WTC11 (cell line): ENCODE data around the gene OGDHL. TPM values are rescaled to one million over a fixed set of nuclear protein-coding genes. Genes with fewer than 3 reads are reported as not detected.

ENCODE experiments used
- ATAC-seq: fragments of 200-7000 bp; cut with Tn5 transposase; 2 replicates; pipeline ENCODE4 v1.10.0; 2021; ENCODE audit warnings: mild to moderate bottlenecking, moderate library complexity
- CTCF ChIA-PET: fragments of 300-600 bp; sonication (Branson Sonifier 250); formaldehyde crosslinking; loops from one replicate; lab custom pipeline; 2021; ENCODE audit warnings: antibody characterized with exemption; lab: Charles Lee
- POLR2A ChIA-PET: fragments of 350-600 bp; sonication (Branson Sonifier 250); formaldehyde crosslinking; loops from one replicate; lab custom pipeline; 2021; ENCODE audit warnings: antibody characterized with exemption; lab: Charles Lee
- DNase-seq: peaks from one replicate; pipeline ENCODE4 v3.0.0; 2021; ENCODE audit warnings: low spot score
- H3K27ac Mint-ChIP-seq: 2 replicates; pipeline ENCODE4 v1.8.0; 2021; ENCODE audit warnings: mixed read lengths
- H3K27me3 Mint-ChIP-seq: 2 replicates; pipeline ENCODE4 v1.8.0; 2021; ENCODE audit warnings: low read depth, mild to moderate bottlenecking, moderate library complexity, mixed read lengths
- H3K36me3 Mint-ChIP-seq: 2 replicates; pipeline ENCODE4 v1.8.0; 2021; ENCODE audit warnings: mixed read lengths
- H3K4me1 Mint-ChIP-seq: 2 replicates; pipeline ENCODE4 v1.8.0; 2022; ENCODE audit warnings: mixed read lengths
- H3K4me3 Mint-ChIP-seq: 2 replicates; pipeline ENCODE4 v1.8.0; 2021; ENCODE audit warnings: mild to moderate bottlenecking, moderate library complexity, mixed read lengths
- H3K9me3 Mint-ChIP-seq: 2 replicates; pipeline ENCODE4 v1.8.0; 2021; ENCODE audit warnings: mixed read lengths
- ATF1 ChIP-seq: sonication (generic); formaldehyde crosslinking; IDR thresholded peaks from 2 replicates; pipeline ENCODE4 v1.8.1; 2023; ENCODE audit warnings: mild to moderate bottlenecking, moderate library complexity, missing genetic modification reagents
- ATF2 ChIP-seq: sonication (generic); formaldehyde crosslinking; IDR thresholded peaks from 2 replicates; pipeline ENCODE4 v1.8.1; 2022; ENCODE audit warnings: low read depth, missing genetic modification reagents, borderline replicate concordance
- ATF3 ChIP-seq: sonication (generic); formaldehyde crosslinking; conservative IDR thresholded peaks from 2 replicates; pipeline ENCODE4 v1.8.1; 2022; ENCODE audit warnings: mild to moderate bottlenecking, missing genetic modification reagents
- E2F1 ChIP-seq: sonication (generic); formaldehyde crosslinking; IDR thresholded peaks from 2 replicates; pipeline ENCODE4 v1.8.0; 2022; ENCODE audit warnings: mild to moderate bottlenecking, missing genetic modification reagents
- HMGXB4 ChIP-seq: sonication (generic); formaldehyde crosslinking; IDR thresholded peaks from 2 replicates; pipeline ENCODE4 v1.8.1; 2023; ENCODE audit warnings: mild to moderate bottlenecking, moderate library complexity, missing genetic modification reagents
- NFYB ChIP-seq: sonication (generic); formaldehyde crosslinking; conservative IDR thresholded peaks from 2 replicates; pipeline ENCODE4 v1.8.0; 2022; ENCODE audit warnings: low read depth, missing genetic modification reagents
- PRRX2 ChIP-seq: fragments of 250-450 bp; sonication (Bioruptor Pico); IDR thresholded peaks from 2 replicates; pipeline ENCODE4 v1.8.0; 2021; ENCODE audit warnings: mild to moderate bottlenecking
- RELA ChIP-seq: sonication (generic); formaldehyde crosslinking; IDR thresholded peaks from 2 replicates; pipeline ENCODE4 v1.8.1; 2022; ENCODE audit warnings: missing genetic modification reagents, mild to moderate bottlenecking, borderline replicate concordance
- TP53 ChIP-seq: sonication (generic); formaldehyde crosslinking; IDR thresholded peaks from 2 replicates; pipeline ENCODE4 v1.8.1; 2023; ENCODE audit warnings: mild to moderate bottlenecking, missing genetic modification reagents
- ZNF512 ChIP-seq: sonication (generic); formaldehyde crosslinking; IDR thresholded peaks from 2 replicates; pipeline ENCODE4 v1.8.1; 2022; ENCODE audit warnings: missing genetic modification reagents, borderline replicate concordance
- ZNF532 ChIP-seq: fragments of 250-450 bp; sonication (Bioruptor Pico); IDR thresholded peaks from 2 replicates; pipeline ENCODE4 v1.9.0; 2021; ENCODE audit warnings: mild to moderate bottlenecking, borderline replicate concordance
- ZSCAN18 ChIP-seq: fragments of 250-450 bp; sonication (Bioruptor Pico); IDR thresholded peaks from 2 replicates; pipeline ENCODE4 v2.1.2; 2022; ENCODE audit warnings: mild to moderate bottlenecking, moderate library complexity
- total RNA-seq: library from RNA; stranded (reverse); gene quantifications from 3 replicates; pipeline ENCODE4 v1.2.3, GENCODE V29; 2021

The OGDHL gene
- total RNA-seq, 1 experiment from 2014 or later: 35.1 TPM

- Mint-ChIP-seq H3K36me3 (peaks cover 9% of the 10 kb centered on the region), H3K4me1 (no peaks in the 10 kb centered on the region), H3K27me3 (no peaks in the 10 kb centered on the region), H3K27ac (no peak overlapping the region), H3K9me3 (peaks cover 12% of the 10 kb centered on the region), H3K4me3 (no peak overlapping the region)
- DNase-seq (no peak), ATAC-seq (no peak)
- CTCF ChIA-PET: interaction anchor here (0.8 kb wide), 1 partner anchor 9 kb away, joined by 4 read pairs; no protein-coding TSS in a partner anchor
- TF ChIP-seq E2F1 (CRISPR knock-in tag) (no peak), HMGXB4 (no peak), ZNF532 (no peak)
- POLR2A ChIA-PET: interaction anchor here (0.6 kb wide), 1 partner anchor 139 kb away, joined by 9 read pairs; no protein-coding TSS in a partner anchor
Measured at GRCh38 chr10:49803988-49804387, 41.9 kb upstream of the OGDHL start.

- no peaks in the 10 kb centered on the region for H3K9me3 Mint-ChIP-seq
- no peak for DNase-seq
- no peak overlapping the region for H3K4me3 Mint-ChIP-seq
- ATAC-seq: no peak
- no peak overlapping the region for H3K27ac Mint-ChIP-seq
- POLR2A ChIA-PET: no interaction called here
- H3K36me3 Mint-ChIP-seq: no peaks in the 10 kb centered on the region
- no peaks in the 10 kb centered on the region for H3K4me1 Mint-ChIP-seq
- H3K27me3 Mint-ChIP-seq: no peaks in the 10 kb centered on the region
- TF ChIP-seq TP53 (CRISPR knock-in tag) (no peak), PRRX2 (CRISPR knock-in tag) (no peak), ZNF512 (no peak), ATF3 (no peak), ZSCAN18 (no peak), NFYB (CRISPR knock-in tag) (no peak), ATF1 (CRISPR knock-in tag) (no peak), RELA (CRISPR knock-in tag) (no peak), ATF2 (no peak)
- TF ChIP-seq, all 79 proteins: peak for 0
- CTCF ChIA-PET: no interaction called here
Measured at GRCh38 chr10:49798275-49798674, 36.2 kb upstream of the OGDHL start.
